Measurements from ENCODE around the gene CHAF1A.

DNA sequence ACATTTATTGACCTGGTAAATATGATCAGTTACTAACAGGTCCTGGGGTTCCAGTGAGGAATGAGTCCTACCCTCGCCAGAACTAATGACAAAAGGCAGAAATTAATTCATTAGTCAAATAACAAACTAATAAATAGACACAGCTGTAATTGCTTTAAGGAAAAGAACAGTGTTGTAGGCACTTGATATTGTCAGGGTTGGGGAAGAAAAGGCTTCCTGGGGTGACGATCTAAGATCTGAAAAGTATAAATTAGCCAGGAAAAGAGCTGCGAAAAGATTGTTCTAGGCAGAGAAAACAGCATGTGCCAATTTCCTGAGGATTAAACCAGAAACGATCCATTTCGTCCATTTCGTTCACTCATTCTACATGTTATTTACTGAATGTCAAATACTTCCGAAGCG lies 670 bp upstream of the CHAF1A start:
- TF ChIP-seq, protein P1, sequence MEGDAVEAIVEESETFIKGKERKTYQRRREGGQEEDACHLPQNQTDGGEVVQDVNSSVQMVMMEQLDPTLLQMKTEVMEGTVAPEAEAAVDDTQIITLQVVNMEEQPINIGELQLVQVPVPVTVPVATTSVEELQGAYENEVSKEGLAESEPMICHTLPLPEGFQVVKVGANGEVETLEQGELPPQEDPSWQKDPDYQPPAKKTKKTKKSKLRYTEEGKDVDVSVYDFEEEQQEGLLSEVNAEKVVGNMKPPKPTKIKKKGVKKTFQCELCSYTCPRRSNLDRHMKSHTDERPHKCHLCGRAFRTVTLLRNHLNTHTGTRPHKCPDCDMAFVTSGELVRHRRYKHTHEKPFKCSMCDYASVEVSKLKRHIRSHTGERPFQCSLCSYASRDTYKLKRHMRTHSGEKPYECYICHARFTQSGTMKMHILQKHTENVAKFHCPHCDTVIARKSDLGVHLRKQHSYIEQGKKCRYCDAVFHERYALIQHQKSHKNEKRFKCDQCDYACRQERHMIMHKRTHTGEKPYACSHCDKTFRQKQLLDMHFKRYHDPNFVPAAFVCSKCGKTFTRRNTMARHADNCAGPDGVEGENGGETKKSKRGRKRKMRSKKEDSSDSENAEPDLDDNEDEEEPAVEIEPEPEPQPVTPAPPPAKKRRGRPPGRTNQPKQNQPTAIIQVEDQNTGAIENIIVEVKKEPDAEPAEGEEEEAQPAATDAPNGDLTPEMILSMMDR (IDR thresholded peaks at IDR 0.05) = peak in 1 of 3 experiments; percentile 6
- no peak for TF ChIP-seq POLR2A (IDR thresholded peaks at IDR 0.05)
